Coronary artery (tissue), 2 donors: ENCODE results near the gene ORC6.

Experiments used
- DNase-seq: peaks from one replicate; pipeline ENCODE4 v3.0.0-alpha.2; 2017; ENCODE audit warnings: low spot score
- H3K27ac ChIP-seq, 2 donors: fragments of 200-600 bp; sonication (generic); one replicate each; pipeline ENCODE4 v1.5.1; 2016 to 2019
- H3K4me3 ChIP-seq: fragments of 200-600 bp; sonication (generic); 2 replicates; pipeline ENCODE4 v1.5.1; 2016; ENCODE audit warnings: mild to moderate bottlenecking, moderate library complexity
- CTCF ChIP-seq: fragments of 200-600 bp; sonication (generic); IDR thresholded peaks from one replicate; pipeline ENCODE4 v1.5.1; 2019; ENCODE audit warnings: antibody characterized with exemption

The ORC6 gene

GRCh38 chr16:46688654-46689364 lies 650 bp upstream of the ORC6 start, which contains the start of gene VPS35:
Gene VPS35, minus strand, starts transcription at chr16:46689178. Its CDS starts 45 bp downstream, at chr16:46689133.
- peak; percentile 100 for DNase-seq
- Histone ChIP-seq H3K4me3 (peak within 1 kb of the TSS; percentile 98), H3K27ac (peak within 1 kb of the TSS; percentile 73 to 96)
- no peak for TF ChIP-seq CTCF

GRCh38 chr16:46690281-46691178 lies 1.1 kb downstream of the ORC6 start:
- DNase-seq: no peak
- Histone ChIP-seq H3K27ac (no peak overlapping the region), H3K4me3 (peak overlapping the region; percentile 98)
- TF ChIP-seq CTCF: no peak

- TF ChIP-seq CTCF: no peak
- Histone ChIP-seq H3K27ac (no peak overlapping the region), H3K4me3 (no peak overlapping the region)
- DNase-seq: no peak
Measured at GRCh38 chr16:46691726-46692125, 2.3 kb downstream of the ORC6 start.

GRCh38 chr16:46693598-46693997 lies 4.1 kb downstream of the ORC6 start:
- TF ChIP-seq CTCF: no peak
- Histone ChIP-seq H3K27ac (no peak overlapping the region), H3K4me3 (no peak overlapping the region)
- DNase-seq: no peak

- no peak overlapping the region for H3K4me3 ChIP-seq
- no peak for DNase-seq
- no peak overlapping the region for H3K27ac ChIP-seq
- TF ChIP-seq CTCF: no peak
Measured at GRCh38 chr16:46695937-46696336, 6.5 kb downstream of the ORC6 start.

- no peak for TF ChIP-seq CTCF
- Histone ChIP-seq H3K4me3 (no peak overlapping the region), H3K27ac (no peak overlapping the region)
- DNase-seq: no peak
Measured at GRCh38 chr16:46696957-46697356, 7.5 kb downstream of the ORC6 start.
